ENCODE measurements around the gene GDA. TPM values are rescaled to one million over a fixed set of nuclear protein-coding genes. Genes with fewer than 3 reads are reported as not detected.

The GDA gene
- total and polyA plus RNA-seq, 9 of the 15 experiments (the other 6 are each of a cell fraction or from before 2014, with no cell fraction given): 4.5 to 18.0 (median 12.7) TPM

GRCh38 chr9:72271613-72272478 lies 122.6 kb downstream of the GDA start:
- FAIRE-seq (peak; percentile 82), DNase-seq (ENCODE audit: extremely low read depth in 1 of 4, low spot score in 3 of 4) (peak; percentile 58 to 68 (median 65)), ATAC-seq (peak; percentile 86)
- H2AFZ ChIP-seq (ENCODE audit: low read depth, low read length): no peak overlapping the region
- in situ Hi-C loops (cut with MboI) (loop anchor here (5.0 to 25.0 kb wide), 5 partner anchors 235 to 1360 kb away; no protein-coding TSS in a partner anchor), intact Hi-C loops (cut with micrococcal nuclease) (loop anchor here (1.0 to 10.0 kb wide), 2 partner anchors 233 to 467 kb away; no protein-coding TSS in a partner anchor)
- no peak overlapping the region for H3K4me3 ChIP-seq
- WGBS (ENCODE audit: insufficient coverage, low coverage, missing lambda C conversion rate): 13% methylated on average over 8 of the region's 9 CpGs
- H3K36me3 ChIP-seq (ENCODE audit: control insufficient read depth, insufficient read depth, low read length): no peaks in the 10 kb centered on the region
- BruUV-seq (replicated peaks): no TSS peak
- peaks cover 0 to 10% of the 10 kb centered on the region in 2 experiments; a peak in 2 of 5 replicates for H3K27me3 ChIP-seq (ENCODE audit: control insufficient read depth in 2 of 2, insufficient read depth in 2 of 2, low read length in 2 of 2)
- ChIA-PET POLR2A (interaction anchor here (0.6 to 1.2 kb wide), 3 partner anchors 10 to 893 kb away, joined by 3 read pairs; no protein-coding TSS in a partner anchor), CTCF (ENCODE audit: low intra/inter-chr PET ratio) (interaction anchor here (0.9 to 1.9 kb wide), 3 partner anchors 233 to 487 kb away, joined by 3 to 15 read pairs (median 4); no protein-coding TSS in a partner anchor)
- H3K9me3 ChIP-seq (replicated peaks; ENCODE audit: control insufficient read depth, insufficient read depth, low read depth, low read length): no peaks in the 10 kb centered on the region
- no peaks in the 10 kb centered on the region for H3K9me1 ChIP-seq (ENCODE audit: control insufficient read depth, insufficient read depth, low read length)
- H3K9ac ChIP-seq (ENCODE audit: insufficient read depth in 1 of 2, low read depth in 2 of 2, low read length in 2 of 2): no peak overlapping the region
- no peaks in the 10 kb centered on the region for H3K4me1 ChIP-seq (replicated peaks in 1 of 2; ENCODE audit: control insufficient read depth in 2 of 2, insufficient read depth in 2 of 2, low read length in 2 of 2)
- H3K4me2 ChIP-seq (ENCODE audit: insufficient read depth, low read length): no peak overlapping the region
- no peaks in the 10 kb centered on the region for H4K20me1 ChIP-seq (replicated peaks; ENCODE audit: control insufficient read depth, insufficient read depth, low read length)
- no peak overlapping the region for H3K27ac ChIP-seq (ENCODE audit: extremely low read depth, low read depth, low read length)
- H3K79me2 ChIP-seq (ENCODE audit: control insufficient read depth, insufficient read depth, low read length): no peaks in the 10 kb centered on the region
- TF ChIP-seq BHLHE40 (IDR thresholded peaks at IDR 0.05; ENCODE audit: low read length): no peak
- TF ChIP-seq DNMT1 (IDR thresholded peaks at IDR 0.05): no peak
- no peak for TF ChIP-seq THRA (IDR thresholded peaks at IDR 0.05)
- peak; percentile 31; the same call in 1 of the 2 replicates for TF ChIP-seq DEAF1 (CRISPR knock-in tag; IDR thresholded peaks at IDR 0.05)
- TF ChIP-seq CTCF (IDR thresholded peaks at IDR 0.05 in 2 of 3, conservative IDR thresholded peaks at IDR 0.05 in 1 of 3; ENCODE audit: insufficient read depth in 2 of 3, low read depth in 1 of 3, low read length in 3 of 3): peak; percentile 59 to 74 (median 63)
- TF ChIP-seq HDAC8 (tag; IDR thresholded peaks at IDR 0.05): no peak
- TF ChIP-seq CAMTA2 (CRISPR knock-in tag; conservative IDR thresholded peaks at IDR 0.05): no peak
- no peak for TF ChIP-seq TFAP4 (CRISPR knock-in tag; IDR thresholded peaks at IDR 0.05; ENCODE audit: borderline replicate concordance)
- no peak for TF ChIP-seq ZNF77 (CRISPR knock-in tag; IDR thresholded peaks at IDR 0.05)
- TF ChIP-seq SMC3 (conservative IDR thresholded peaks at IDR 0.05; ENCODE audit: insufficient read depth, low read depth, low read length): peak; percentile 63
- TF ChIP-seq RAD21 (CRISPR knock-in tag; conservative IDR thresholded peaks at IDR 0.05 in 1 of 2, IDR thresholded peaks at IDR 0.05 in 1 of 2): peak; percentile 65 to 79
- peak; percentile 13; the same call in 1 of the 2 replicates for TF ChIP-seq KLF16 (IDR thresholded peaks at IDR 0.05)
- TF ChIP-seq ZNF644 (tag; IDR thresholded peaks at IDR 0.05; ENCODE audit: low read depth): no peak
